Esophagus muscularis mucosa (tissue), 4 donors: ENCODE data around the gene CACNA2D3.

Experiments used
- CTCF ChIP-seq, 3 experiments: fragments of 200-600 bp in 2 of 3; fragments of 450-650 bp in 1 of 3; sonication (generic) in 2 of 3; IDR thresholded peaks; one replicate each; pipeline ENCODE4 v1.5.1; 2017 to 2019; ENCODE audit warnings: antibody characterized with exemption in 3 of 3, mild to moderate bottlenecking in 2 of 3, moderate library complexity in 1 of 3
- EP300 ChIP-seq: sonication (generic); formaldehyde crosslinking; IDR thresholded peaks from one replicate; pipeline ENCODE4 v1.6.1; 2017; ENCODE audit warnings: antibody characterized with exemption
- POLR2AphosphoS5 ChIP-seq, 2 donors: sonication (generic); formaldehyde crosslinking; IDR thresholded peaks; one replicate each; pipeline ENCODE4 v1.6.1; 2017; ENCODE audit warnings: antibody characterized with exemption in 2 of 2

GRCh38 chr3:54619053-54619452, 496.7 kb downstream of the CACNA2D3 start:
- TF ChIP-seq CTCF (IDR thresholded peaks at IDR 0.05) (no peak), EP300 (no peak), POLR2AphosphoS5 (IDR thresholded peaks at IDR 0.05) (no peak)
